Endothelial cell of umbilical vein (primary cell): ENCODE data around the gene KIF5C. TPM values are rescaled to one million over a fixed set of nuclear protein-coding genes. Genes with fewer than 3 reads are reported as not detected.

Source experiments
- BruUV-seq: library from RNA; stranded (reverse); fragments of 400-500 nt; replicated peaks from 2 replicates; lab custom pipeline; 2021; lab: Mats Ljungman, UMichigan
- CTCF ChIA-PET: fragments of 300-600, 350-600 bp; sonication (Branson Sonifier 250); formaldehyde crosslinking; loops from one replicate; lab custom pipeline; 2021; ENCODE audit warnings: antibody characterized with exemption, inconsistent platforms; lab: Charles Lee
- POLR2A ChIA-PET: fragments of 300-600, 350-600 bp; sonication (Branson Sonifier 250); formaldehyde crosslinking; loops from one replicate; lab custom pipeline; 2021; ENCODE audit warnings: antibody characterized with exemption, inconsistent platforms; lab: Charles Lee
- DNase-seq: peaks from one replicate; pipeline ENCODE4 v3.0.0-alpha.2; 2011; ENCODE audit warnings: low read depth, low spot score
- FAIRE-seq: peaks from 2 replicates; lab custom pipeline; 2011; peaks lifted over from hg19 to GRCh38; lab: Jason Lieb, UNC
- H2AFZ ChIP-seq: 2 replicates; pipeline ENCODE4 v1.6.0; 2012; ENCODE audit warnings: low read depth, low read length, control low read depth, inconsistent platforms
- H3K27ac ChIP-seq: 2 replicates; pipeline ENCODE4 v1.5.1; 2011; ENCODE audit warnings: low read depth, mild to moderate bottlenecking, control low read depth, low read length, moderate library complexity; ENCODE audit not compliant: insufficient read depth
- H3K27me3 ChIP-seq, 2 experiments: 2 replicates each; pipeline versions ENCODE4 v1.6.0 to v1.6.1; 2011; ENCODE audit warnings: low read length in 2 of 2, mixed read lengths in 1 of 2; ENCODE audit not compliant: control insufficient read depth in 2 of 2, insufficient read depth in 2 of 2
- H3K36me3 ChIP-seq, 2 experiments: 2 replicates in 1 of 2; 3 replicates in 1 of 2; pipeline ENCODE4 v1.5.1; 2011; ENCODE audit warnings: low read length in 2 of 2, mild to moderate bottlenecking in 1 of 2, moderate library complexity in 1 of 2; ENCODE audit not compliant: control insufficient read depth in 2 of 2, insufficient read depth in 2 of 2; ENCODE audit errors: extremely low read depth in 1 of 2
- H3K4me1 ChIP-seq: 3 replicates; pipeline ENCODE4 v1.5.1; 2011; ENCODE audit warnings: mild to moderate bottlenecking, low read length; ENCODE audit not compliant: control insufficient read depth, insufficient read depth; ENCODE audit errors: extremely low read depth
- H3K4me2 ChIP-seq: 2 replicates; pipeline ENCODE4 v1.6.1; 2011; ENCODE audit warnings: low read length, control low read depth, mixed read lengths; ENCODE audit not compliant: insufficient read depth
- H3K4me3 ChIP-seq, 3 experiments: fragments of 200-600 bp in 1 of 3; sonication (generic), shearing (Covaris generic) in 1 of 3; replicated peaks in 1 of 3; 2 replicates each; pipeline ENCODE4 v1.5.1; 2011 to 2016; ENCODE audit warnings: control low read depth in 3 of 3, low read length in 3 of 3, mild to moderate bottlenecking in 2 of 3, inconsistent platforms in 1 of 3, low read depth in 1 of 3, moderate library complexity in 1 of 3; ENCODE audit not compliant: insufficient read depth in 1 of 3
- H3K79me2 ChIP-seq: 2 replicates; pipeline ENCODE4 v1.6.0; 2012; ENCODE audit warnings: low read length, inconsistent platforms; ENCODE audit not compliant: control insufficient read depth, insufficient read depth
- H3K9ac ChIP-seq: replicated peaks from 2 replicates; pipeline ENCODE3; 2011; ENCODE audit warnings: low read length, control low read depth; ENCODE audit not compliant: insufficient read depth; ENCODE audit errors: extremely low read depth
- H3K9me1 ChIP-seq: replicated peaks from 3 replicates; pipeline ENCODE4 v1.6.0; 2011; ENCODE audit warnings: mild to moderate bottlenecking, low read length; ENCODE audit not compliant: control insufficient read depth, insufficient read depth; ENCODE audit errors: extremely low read depth
- H3K9me3 ChIP-seq: replicated peaks from 2 replicates; pipeline ENCODE4 v1.5.1; 2012; ENCODE audit warnings: low read length, inconsistent platforms; ENCODE audit not compliant: control insufficient read depth, insufficient read depth
- H4K20me1 ChIP-seq: replicated peaks from 2 replicates; pipeline ENCODE3; 2011; ENCODE audit warnings: mild to moderate bottlenecking, low read length; ENCODE audit not compliant: control insufficient read depth, insufficient read depth; ENCODE audit errors: extremely low read depth
- EZH2 ChIP-seq: IDR thresholded peaks from 2 replicates; pipeline ENCODE4 v1.6.1; 2012; ENCODE audit warnings: borderline replicate concordance, low read depth, mild to moderate bottlenecking, moderate library complexity, low read length, inconsistent platforms; ENCODE audit not compliant: severe bottlenecking
- FOS ChIP-seq: IDR thresholded peaks from 2 replicates; pipeline ENCODE4 v1.6.1; 2011; ENCODE audit warnings: mild to moderate bottlenecking, low read length, moderate library complexity, borderline replicate concordance; ENCODE audit not compliant: insufficient read depth
- GATA2 ChIP-seq: IDR thresholded peaks from 2 replicates; pipeline ENCODE4 v1.7.0; 2011; ENCODE audit warnings: low read depth, mild to moderate bottlenecking, moderate library complexity, mixed read lengths, low read length; ENCODE audit not compliant: insufficient read length, insufficient read depth
- JUN ChIP-seq: IDR thresholded peaks from 2 replicates; pipeline ENCODE4 v1.6.1; 2011; ENCODE audit warnings: borderline replicate concordance, low read depth; ENCODE audit not compliant: insufficient read length, insufficient read depth
- MYC ChIP-seq: IDR thresholded peaks from one replicate; pipeline ENCODE4 v1.6.1; 2011; ENCODE audit warnings: mild to moderate bottlenecking, low read depth, low read length
- POLR2A ChIP-seq: IDR thresholded peaks from 2 replicates; pipeline ENCODE4 v1.6.1; 2012; ENCODE audit warnings: low read depth, mild to moderate bottlenecking, control low read depth, low read length
- POLR2AphosphoS5 ChIP-seq: IDR thresholded peaks from 2 replicates; pipeline ENCODE4 v1.6.1; 2012; ENCODE audit warnings: low read depth, mild to moderate bottlenecking, control low read depth, low read length, moderate library complexity; ENCODE audit not compliant: insufficient read depth
- dilution Hi-C: fragments of 300-500 bp; cut with MboI; formaldehyde crosslinking; loops from one replicate; pipeline ENCODE4 v1.15.0; 2019; ENCODE audit warnings: low sequenced_read_pairs; ENCODE audit not compliant: extremely low pct_ligation_motif_present
- intact Hi-C: fragments of 100-400 bp; cut with micrococcal nuclease; formaldehyde crosslinking; loops from one replicate; pipeline ENCODE4 v1.10.0; 2022
- polyA plus RNA-seq, 4 experiments: library from polyadenylated mRNA; depleted of rRNA in 3 of 4; stranded (reverse) in 3 of 4; unstranded in 1 of 4; fragments of >200 nt; gene quantifications; 2 replicates each; pipeline versions ENCODE4 v1.2.1 to v1.2.3, GENCODE V29; 2011 to 2012; ENCODE audit warnings: missing spikeins in 1 of 4
- total RNA-seq: library from RNA; stranded (reverse); gene quantifications from 2 replicates; pipeline ENCODE4 v1.2.3, GENCODE V29; 2021
- TF ChIP-seq, protein P1 (sequence below), 2 donors: IDR thresholded peaks; 1 replicate in 1 of 2; 2 replicates in 1 of 2; pipeline ENCODE4 v1.5.1; 2011; ENCODE audit warnings: low read length in 2 of 2, mild to moderate bottlenecking in 2 of 2, moderate library complexity in 2 of 2, control low read depth in 1 of 2, inconsistent platforms in 1 of 2, low read depth in 1 of 2; ENCODE audit not compliant: insufficient read depth in 1 of 2; ENCODE audit errors: extremely low read depth in 1 of 2
- TF ChIP-seq, protein P2 (sequence below): IDR thresholded peaks from 2 replicates; pipeline ENCODE4 v1.6.1; 2011; ENCODE audit not compliant: insufficient read depth, insufficient read length

Gene KIF5C
- total and polyA plus RNA-seq, 2 donors (not counting 3 experiments of a cell fraction or from before 2014, with no cell fraction given): 0.01 to 0.55 TPM

DNA sequence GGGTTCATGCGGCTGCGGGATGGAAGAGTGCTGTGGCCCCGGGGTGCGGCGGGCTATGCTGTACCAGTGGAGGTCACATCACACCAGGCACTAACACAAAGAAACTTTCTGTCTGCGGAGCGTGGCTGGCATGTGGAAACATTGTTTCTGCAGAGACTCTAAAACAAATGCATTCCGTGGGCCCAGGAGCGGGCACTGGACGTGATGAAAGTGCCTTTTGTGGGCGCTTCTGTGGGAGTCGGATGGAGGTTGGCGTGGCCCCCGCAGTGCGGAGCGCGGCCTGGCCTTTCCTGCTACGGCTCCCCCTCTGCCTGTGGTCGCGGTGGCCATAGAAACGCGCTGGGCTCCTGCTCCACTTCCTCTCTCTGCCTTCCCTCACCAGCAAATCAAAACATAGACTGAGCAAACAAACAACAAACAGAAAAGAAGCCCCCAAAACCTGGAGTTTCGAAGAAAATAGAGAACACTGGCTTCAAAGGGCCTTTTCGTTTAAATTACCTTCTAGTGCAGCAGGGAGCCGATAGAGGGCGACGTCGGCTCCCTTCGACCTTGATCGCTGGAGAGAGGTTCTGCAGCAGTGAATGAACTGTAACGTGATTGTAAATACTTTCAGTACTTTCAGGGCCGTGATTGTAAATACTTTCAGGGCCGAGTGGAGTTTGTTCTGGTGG lies 51.4 kb downstream of the KIF5C start:
- FAIRE-seq (peak; percentile 31), DNase-seq (peak; percentile 58)
- H3K27me3 ChIP-seq: no peaks in the 10 kb centered on the region
- no peaks in the 10 kb centered on the region for H3K9me3 ChIP-seq
- H3K4me3 ChIP-seq: no peak overlapping the region
- ChIA-PET POLR2A (no interaction called here), CTCF (interaction anchor here (1.0 to 1.5 kb wide), 7 partner anchors 10 to 990 kb away, joined by 3 to 5 read pairs (median 4); no protein-coding TSS in a partner anchor)
- peak overlapping the region; percentile 65 for H2AFZ ChIP-seq
- peak overlapping the region; percentile 7 for H3K4me2 ChIP-seq
- no peaks in the 10 kb centered on the region for H3K9me1 ChIP-seq
- dilution Hi-C loops: no loop called here
- no peaks in the 10 kb centered on the region for H3K79me2 ChIP-seq
- H3K4me1 ChIP-seq: no peaks in the 10 kb centered on the region
- no peaks in the 10 kb centered on the region for H3K36me3 ChIP-seq
- no peaks in the 10 kb centered on the region for H4K20me1 ChIP-seq
- intact Hi-C loops: loop anchor here (1.0 to 5.0 kb wide), 3 partner anchors 64 to 939 kb away; no protein-coding TSS in a partner anchor
- H3K27ac ChIP-seq: no peak overlapping the region
- TF ChIP-seq, protein P1, sequence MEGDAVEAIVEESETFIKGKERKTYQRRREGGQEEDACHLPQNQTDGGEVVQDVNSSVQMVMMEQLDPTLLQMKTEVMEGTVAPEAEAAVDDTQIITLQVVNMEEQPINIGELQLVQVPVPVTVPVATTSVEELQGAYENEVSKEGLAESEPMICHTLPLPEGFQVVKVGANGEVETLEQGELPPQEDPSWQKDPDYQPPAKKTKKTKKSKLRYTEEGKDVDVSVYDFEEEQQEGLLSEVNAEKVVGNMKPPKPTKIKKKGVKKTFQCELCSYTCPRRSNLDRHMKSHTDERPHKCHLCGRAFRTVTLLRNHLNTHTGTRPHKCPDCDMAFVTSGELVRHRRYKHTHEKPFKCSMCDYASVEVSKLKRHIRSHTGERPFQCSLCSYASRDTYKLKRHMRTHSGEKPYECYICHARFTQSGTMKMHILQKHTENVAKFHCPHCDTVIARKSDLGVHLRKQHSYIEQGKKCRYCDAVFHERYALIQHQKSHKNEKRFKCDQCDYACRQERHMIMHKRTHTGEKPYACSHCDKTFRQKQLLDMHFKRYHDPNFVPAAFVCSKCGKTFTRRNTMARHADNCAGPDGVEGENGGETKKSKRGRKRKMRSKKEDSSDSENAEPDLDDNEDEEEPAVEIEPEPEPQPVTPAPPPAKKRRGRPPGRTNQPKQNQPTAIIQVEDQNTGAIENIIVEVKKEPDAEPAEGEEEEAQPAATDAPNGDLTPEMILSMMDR (IDR thresholded peaks at IDR 0.05; ENCODE audit: extremely low read depth in 1 of 2, insufficient read depth in 1 of 2, low read depth in 1 of 2, low read length in 2 of 2): peak; percentile 74 to 75
- TF ChIP-seq JUN: no peak
- H3K9ac ChIP-seq: no peak overlapping the region
- BruUV-seq: no TSS peak

DNA sequence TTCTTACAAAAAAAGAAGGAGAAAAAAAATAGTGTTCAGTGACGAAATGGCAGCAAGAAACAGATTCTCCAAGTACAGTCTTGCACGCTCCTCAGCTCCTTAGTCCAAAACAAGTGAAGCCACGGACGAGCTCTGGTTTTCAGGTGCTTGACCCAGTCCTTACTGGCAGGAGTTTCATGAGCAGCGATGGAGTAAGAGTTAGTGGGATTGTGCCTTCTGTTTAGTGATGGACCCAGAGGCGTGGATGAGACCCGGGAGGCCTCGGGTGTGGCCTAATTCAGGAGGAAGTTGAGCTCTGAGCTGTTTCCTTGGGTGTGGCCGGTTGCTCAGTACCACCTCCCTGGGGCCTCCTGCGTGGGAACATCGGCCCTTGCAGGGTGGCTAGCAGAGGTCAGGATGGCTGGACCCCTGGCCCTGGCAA lies 52.0 kb downstream of the KIF5C start:
- POLR2A ChIA-PET: no interaction called here
- no TSS peak for BruUV-seq
- Histone ChIP-seq H3K79me2 (no peaks in the 10 kb centered on the region), H3K9me1 (no peaks in the 10 kb centered on the region), H3K4me3 (no peak overlapping the region), H4K20me1 (no peaks in the 10 kb centered on the region), H3K36me3 (no peaks in the 10 kb centered on the region), H3K4me2 (peak overlapping the region; percentile 7), H3K9ac (no peak overlapping the region), H3K27ac (no peak overlapping the region), H3K27me3 (no peaks in the 10 kb centered on the region), H3K4me1 (no peaks in the 10 kb centered on the region), H2AFZ (peak overlapping the region; percentile 65), H3K9me3 (no peaks in the 10 kb centered on the region)
- intact Hi-C loops: loop anchor here (1.0 to 5.0 kb wide), 3 partner anchors 64 to 940 kb away; no protein-coding TSS in a partner anchor
- TF ChIP-seq, protein P2, sequence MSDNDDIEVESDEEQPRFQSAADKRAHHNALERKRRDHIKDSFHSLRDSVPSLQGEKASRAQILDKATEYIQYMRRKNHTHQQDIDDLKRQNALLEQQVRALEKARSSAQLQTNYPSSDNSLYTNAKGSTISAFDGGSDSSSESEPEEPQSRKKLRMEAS: no peak
- TF ChIP-seq JUN: no peak
- no peak for TF ChIP-seq POLR2AphosphoS5
- no peak for TF ChIP-seq MYC
- no peak for TF ChIP-seq GATA2
- TF ChIP-seq, protein P1 (IDR thresholded peaks at IDR 0.05; ENCODE audit: extremely low read depth in 1 of 2, insufficient read depth in 1 of 2, low read depth in 1 of 2, low read length in 2 of 2): no peak
- TF ChIP-seq FOS: no peak
- TF ChIP-seq POLR2A: no peak
- TF ChIP-seq EZH2: no peak
- FAIRE-seq: no peak
- DNase-seq: no peak
- CTCF ChIA-PET: interaction anchor here (1.0 to 1.5 kb wide), 7 partner anchors 9 to 990 kb away, joined by 3 to 5 read pairs (median 4); no protein-coding TSS in a partner anchor
- dilution Hi-C loops: no loop called here
